ENCODE data around the gene MZT2A.
"Not testable (repeated sequence)": the region's sequence is repeated elsewhere in the genome, so short reads cannot be mapped to it uniquely, and the experiment has no call there.

- TF ChIP-seq, protein P1, sequence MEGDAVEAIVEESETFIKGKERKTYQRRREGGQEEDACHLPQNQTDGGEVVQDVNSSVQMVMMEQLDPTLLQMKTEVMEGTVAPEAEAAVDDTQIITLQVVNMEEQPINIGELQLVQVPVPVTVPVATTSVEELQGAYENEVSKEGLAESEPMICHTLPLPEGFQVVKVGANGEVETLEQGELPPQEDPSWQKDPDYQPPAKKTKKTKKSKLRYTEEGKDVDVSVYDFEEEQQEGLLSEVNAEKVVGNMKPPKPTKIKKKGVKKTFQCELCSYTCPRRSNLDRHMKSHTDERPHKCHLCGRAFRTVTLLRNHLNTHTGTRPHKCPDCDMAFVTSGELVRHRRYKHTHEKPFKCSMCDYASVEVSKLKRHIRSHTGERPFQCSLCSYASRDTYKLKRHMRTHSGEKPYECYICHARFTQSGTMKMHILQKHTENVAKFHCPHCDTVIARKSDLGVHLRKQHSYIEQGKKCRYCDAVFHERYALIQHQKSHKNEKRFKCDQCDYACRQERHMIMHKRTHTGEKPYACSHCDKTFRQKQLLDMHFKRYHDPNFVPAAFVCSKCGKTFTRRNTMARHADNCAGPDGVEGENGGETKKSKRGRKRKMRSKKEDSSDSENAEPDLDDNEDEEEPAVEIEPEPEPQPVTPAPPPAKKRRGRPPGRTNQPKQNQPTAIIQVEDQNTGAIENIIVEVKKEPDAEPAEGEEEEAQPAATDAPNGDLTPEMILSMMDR (IDR thresholded peaks at IDR 0.05): not testable (repeated sequence)
- not testable (repeated sequence) for TF ChIP-seq EZH2, EZH2phosphoT487 (IDR thresholded peaks at IDR 0.05)
Measured at GRCh38 chr2:131532723-131533608, 40.8 kb upstream of the MZT2A start.
